Keratinocyte (primary cell): Measurements from ENCODE around the gene LAMA3. TPM values are rescaled to one million over a fixed set of nuclear protein-coding genes. Genes with fewer than 3 reads are reported as not detected.
A peak's percentile ranks its signal among the peaks of the same experiment; 100 is the strongest.

ENCODE experiments used
- DNase-seq: peaks from one replicate; pipeline ENCODE4 v3.0.0-alpha.2; 2011; ENCODE audit warnings: low read depth, missing footprints, low spot score
- FAIRE-seq: peaks from 2 replicates; lab custom pipeline; 2011; peaks lifted over from hg19 to GRCh38; lab: Jason Lieb, UNC
- H2AFZ ChIP-seq: 2 replicates; pipeline ENCODE4 v1.6.0; 2012; ENCODE audit warnings: low read length, control low read depth, inconsistent platforms; ENCODE audit not compliant: control insufficient read depth
- H3K27ac ChIP-seq: 2 replicates; pipeline ENCODE4 v1.5.1; 2011; ENCODE audit warnings: low read length; ENCODE audit not compliant: control insufficient read depth, insufficient read depth
- H3K27me3 ChIP-seq: 3 replicates; pipeline ENCODE4 v1.6.0; 2011; ENCODE audit warnings: low read length; ENCODE audit not compliant: control insufficient read depth, insufficient read depth; ENCODE audit errors: extremely low read depth
- H3K36me3 ChIP-seq, 2 experiments: 2 replicates in 1 of 2; 3 replicates in 1 of 2; pipeline ENCODE4 v1.5.1; 2011; ENCODE audit warnings: low read length in 2 of 2, mild to moderate bottlenecking in 1 of 2; ENCODE audit not compliant: control insufficient read depth in 2 of 2, insufficient read depth in 2 of 2; ENCODE audit errors: extremely low read depth in 1 of 2
- H3K4me1 ChIP-seq: 3 replicates; pipeline ENCODE4 v1.5.1; 2011; ENCODE audit warnings: low read length; ENCODE audit not compliant: control insufficient read depth, insufficient read depth; ENCODE audit errors: extremely low read depth
- H3K4me2 ChIP-seq: 3 replicates; pipeline ENCODE4 v1.6.0; 2011; ENCODE audit warnings: low read depth, low read length; ENCODE audit not compliant: control insufficient read depth, insufficient read depth; ENCODE audit errors: extremely low read depth
- H3K4me3 ChIP-seq, 3 experiments: fragments of 200-600 bp in 1 of 3; sonication (generic) in 1 of 3; 2 replicates in 2 of 3; 3 replicates in 1 of 3; pipeline ENCODE4 v1.5.1; 2011 to 2016; ENCODE audit warnings: low read length in 3 of 3, mild to moderate bottlenecking in 3 of 3, control low read depth in 2 of 3, inconsistent platforms in 1 of 3, low read depth in 1 of 3, mixed read lengths in 1 of 3, mixed run types in 1 of 3, moderate library complexity in 1 of 3; ENCODE audit not compliant: control insufficient read depth in 2 of 3, insufficient read depth in 2 of 3; ENCODE audit errors: extremely low read depth in 1 of 3
- H3K79me2 ChIP-seq: 2 replicates; pipeline ENCODE4 v1.6.0; 2012; ENCODE audit warnings: low read length; ENCODE audit not compliant: control insufficient read depth, insufficient read depth
- H3K9ac ChIP-seq: 3 replicates; pipeline ENCODE4 v1.6.0; 2011; ENCODE audit warnings: low read length; ENCODE audit not compliant: control insufficient read depth, insufficient read depth; ENCODE audit errors: extremely low read depth
- H3K9me1 ChIP-seq: 3 replicates; pipeline ENCODE4 v1.6.0; 2011; ENCODE audit warnings: low read length; ENCODE audit not compliant: control insufficient read depth, insufficient read depth; ENCODE audit errors: extremely low read depth
- H3K9me3 ChIP-seq: 2 replicates; pipeline ENCODE4 v1.5.1; 2012; ENCODE audit warnings: low read depth, low read length; ENCODE audit not compliant: control insufficient read depth
- H4K20me1 ChIP-seq: 3 replicates; pipeline ENCODE4 v1.6.0; 2011; ENCODE audit warnings: low read length; ENCODE audit not compliant: control insufficient read depth, insufficient read depth; ENCODE audit errors: extremely low read depth
- EZH2 ChIP-seq: IDR thresholded peaks from one replicate; pipeline ENCODE4 v1.6.1; 2012; ENCODE audit warnings: inconsistent platforms, mild to moderate bottlenecking, low read length, moderate library complexity
- dilution Hi-C: fragments of 300-500 bp; cut with MboI; formaldehyde crosslinking; loops from one replicate; pipeline ENCODE4 v1.7.0; 2020; ENCODE audit warnings: low sequenced_read_pairs; ENCODE audit not compliant: extremely low pct_ligation_motif_present
- polyA plus RNA-seq, 5 experiments: library from polyadenylated mRNA; depleted of rRNA in 3 of 5; stranded (reverse) in 3 of 5; stranded (forward) in 1 of 5; unstranded in 1 of 5; fragments of >200 nt; gene quantifications; 1 replicate in 1 of 5; 2 replicates in 3 of 5; 3 replicates in 1 of 5; pipeline versions ENCODE4 v1.2.1 to v1.2.3, GENCODE V29; 2011 to 2012; ENCODE audit warnings: missing spikeins in 2 of 5, low read depth in 1 of 5, low replicate concordance in 1 of 5
- TF ChIP-seq, protein P1 (sequence below), 3 experiments: IDR thresholded peaks in 1 of 3; conservative IDR thresholded peaks in 1 of 3; optimal IDR thresholded peaks in 1 of 3; 2 replicates in 2 of 3; 3 replicates in 1 of 3; pipeline versions ENCODE3 to v1.5.1; 2011; ENCODE audit warnings: low read length in 3 of 3, mild to moderate bottlenecking in 3 of 3, moderate library complexity in 2 of 3, control low read depth in 1 of 3, inconsistent platforms in 1 of 3; ENCODE audit not compliant: insufficient read depth in 2 of 3; ENCODE audit errors: extremely low read depth in 1 of 3

LAMA3 gene
- polyA plus RNA-seq, 1 donor (not counting 4 experiments of a cell fraction or from before 2014, with no cell fraction given) = 1,944 TPM

- dilution Hi-C loops = no loop called here
- Histone ChIP-seq H3K79me2 (no peaks in the 10 kb centered on the region), H3K36me3 (peaks cover 0 to 10% of the 10 kb centered on the region in 2 experiments), H4K20me1 (no peaks in the 10 kb centered on the region), H3K4me2 (peak overlapping the region; percentile 13), H3K9ac (no peak overlapping the region), H2AFZ (no peak overlapping the region), H3K9me3 (no peaks in the 10 kb centered on the region), H3K4me1 (peaks cover 16% of the 10 kb centered on the region), H3K4me3 (no peak overlapping the region), H3K27ac (no peak overlapping the region), H3K9me1 (no peaks in the 10 kb centered on the region), H3K27me3 (no peaks in the 10 kb centered on the region)
- peak; percentile 76 for FAIRE-seq
- no peak for TF ChIP-seq EZH2
- TF ChIP-seq, protein P1, sequence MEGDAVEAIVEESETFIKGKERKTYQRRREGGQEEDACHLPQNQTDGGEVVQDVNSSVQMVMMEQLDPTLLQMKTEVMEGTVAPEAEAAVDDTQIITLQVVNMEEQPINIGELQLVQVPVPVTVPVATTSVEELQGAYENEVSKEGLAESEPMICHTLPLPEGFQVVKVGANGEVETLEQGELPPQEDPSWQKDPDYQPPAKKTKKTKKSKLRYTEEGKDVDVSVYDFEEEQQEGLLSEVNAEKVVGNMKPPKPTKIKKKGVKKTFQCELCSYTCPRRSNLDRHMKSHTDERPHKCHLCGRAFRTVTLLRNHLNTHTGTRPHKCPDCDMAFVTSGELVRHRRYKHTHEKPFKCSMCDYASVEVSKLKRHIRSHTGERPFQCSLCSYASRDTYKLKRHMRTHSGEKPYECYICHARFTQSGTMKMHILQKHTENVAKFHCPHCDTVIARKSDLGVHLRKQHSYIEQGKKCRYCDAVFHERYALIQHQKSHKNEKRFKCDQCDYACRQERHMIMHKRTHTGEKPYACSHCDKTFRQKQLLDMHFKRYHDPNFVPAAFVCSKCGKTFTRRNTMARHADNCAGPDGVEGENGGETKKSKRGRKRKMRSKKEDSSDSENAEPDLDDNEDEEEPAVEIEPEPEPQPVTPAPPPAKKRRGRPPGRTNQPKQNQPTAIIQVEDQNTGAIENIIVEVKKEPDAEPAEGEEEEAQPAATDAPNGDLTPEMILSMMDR (optimal IDR thresholded peaks at IDR 0.05 in 1 of 3, IDR thresholded peaks at IDR 0.05 in 1 of 3, conservative IDR thresholded peaks at IDR 0.05 in 1 of 3; ENCODE audit: extremely low read depth in 1 of 3, insufficient read depth in 2 of 3, low read length in 3 of 3) = no peak
- no peak for DNase-seq
These were observed 167.4 kb downstream of the LAMA3 start for GRCh38 chr18:23856466-23857163.

- H3K4me3 ChIP-seq = no peak overlapping the region
- H3K27ac ChIP-seq = no peak overlapping the region
- H3K9me1 ChIP-seq = no peaks in the 10 kb centered on the region
- dilution Hi-C loops = no loop called here
- peaks cover 0 to 10% of the 10 kb centered on the region in 2 experiments for H3K36me3 ChIP-seq
- TF ChIP-seq, protein P1 (optimal IDR thresholded peaks at IDR 0.05 in 1 of 3, IDR thresholded peaks at IDR 0.05 in 1 of 3, conservative IDR thresholded peaks at IDR 0.05 in 1 of 3; ENCODE audit: extremely low read depth in 1 of 3, insufficient read depth in 2 of 3, low read length in 3 of 3) = no peak
- TF ChIP-seq EZH2 = no peak
- H3K4me2 ChIP-seq = no peak overlapping the region
- H3K4me1 ChIP-seq = peaks cover 21% of the 10 kb centered on the region
- no peaks in the 10 kb centered on the region for H3K27me3 ChIP-seq
- FAIRE-seq = no peak
- H3K9ac ChIP-seq = no peak overlapping the region
- no peak for DNase-seq
- no peaks in the 10 kb centered on the region for H3K9me3 ChIP-seq
- H2AFZ ChIP-seq = no peak overlapping the region
- no peaks in the 10 kb centered on the region for H4K20me1 ChIP-seq
- no peaks in the 10 kb centered on the region for H3K79me2 ChIP-seq
These were observed 167.9 kb downstream of the LAMA3 start for GRCh38 chr18:23857164-23857552.
